Measurements from ENCODE around the gene IFT122. TPM values are rescaled to one million over a fixed set of nuclear protein-coding genes. Genes with fewer than 3 reads are reported as not detected.
"Not testable (repeated sequence)": the region's sequence is repeated elsewhere in the genome, so short reads cannot be mapped to it uniquely, and the experiment has no call there.

Gene IFT122
- total RNA-seq, 1 donor from 2014 or later = 17.7 TPM

- peaks cover 18% of the 10 kb centered on the region for H3K36me3 Mint-ChIP-seq (ENCODE audit: low read depth, unreplicated experiment)
- H3K4me1 Mint-ChIP-seq (ENCODE audit: low read depth, unreplicated experiment) = peaks cover 31% of the 10 kb centered on the region
- Histone ChIP-seq H3K4me2 (ENCODE audit: low read length) (peak overlapping the region; percentile 54), H3K4me3 (ENCODE audit: insufficient read depth, low read depth, low read length) (no peak overlapping the region), H2AFZ (ENCODE audit: low read depth, low read length) (no peak overlapping the region), H3K9ac (ENCODE audit: low read length) (peak overlapping the region; percentile 28), H3K27ac (ENCODE audit: low read depth, low read length) (peak overlapping the region; percentile 53), H4K20me1 (ENCODE audit: insufficient read depth, low read length) (no peaks in the 10 kb centered on the region), H3K79me2 (ENCODE audit: insufficient read depth, low read length) (no peaks in the 10 kb centered on the region), H3K27me3 (ENCODE audit: insufficient read depth, low read length) (no peaks in the 10 kb centered on the region), H3K9me3 (ENCODE audit: insufficient read depth, low read depth, low read length) (no peaks in the 10 kb centered on the region), H3K36me3 (ENCODE audit: insufficient read depth, low read length) (peaks cover 6% of the 10 kb centered on the region), H3K4me1 (ENCODE audit: insufficient read depth, low read length) (peaks cover 33% of the 10 kb centered on the region)
- H3K27me3 Mint-ChIP-seq (ENCODE audit: low read depth, unreplicated experiment) = no peaks in the 10 kb centered on the region
- H3K27ac Mint-ChIP-seq (ENCODE audit: unreplicated experiment) = peak overlapping the region; percentile 7
- H3K9me3 Mint-ChIP-seq (ENCODE audit: unreplicated experiment) = no peaks in the 10 kb centered on the region
- no peak for FAIRE-seq
- H3K4me3 Mint-ChIP-seq (ENCODE audit: unreplicated experiment) = no peak overlapping the region
- TF ChIP-seq, protein P1, sequence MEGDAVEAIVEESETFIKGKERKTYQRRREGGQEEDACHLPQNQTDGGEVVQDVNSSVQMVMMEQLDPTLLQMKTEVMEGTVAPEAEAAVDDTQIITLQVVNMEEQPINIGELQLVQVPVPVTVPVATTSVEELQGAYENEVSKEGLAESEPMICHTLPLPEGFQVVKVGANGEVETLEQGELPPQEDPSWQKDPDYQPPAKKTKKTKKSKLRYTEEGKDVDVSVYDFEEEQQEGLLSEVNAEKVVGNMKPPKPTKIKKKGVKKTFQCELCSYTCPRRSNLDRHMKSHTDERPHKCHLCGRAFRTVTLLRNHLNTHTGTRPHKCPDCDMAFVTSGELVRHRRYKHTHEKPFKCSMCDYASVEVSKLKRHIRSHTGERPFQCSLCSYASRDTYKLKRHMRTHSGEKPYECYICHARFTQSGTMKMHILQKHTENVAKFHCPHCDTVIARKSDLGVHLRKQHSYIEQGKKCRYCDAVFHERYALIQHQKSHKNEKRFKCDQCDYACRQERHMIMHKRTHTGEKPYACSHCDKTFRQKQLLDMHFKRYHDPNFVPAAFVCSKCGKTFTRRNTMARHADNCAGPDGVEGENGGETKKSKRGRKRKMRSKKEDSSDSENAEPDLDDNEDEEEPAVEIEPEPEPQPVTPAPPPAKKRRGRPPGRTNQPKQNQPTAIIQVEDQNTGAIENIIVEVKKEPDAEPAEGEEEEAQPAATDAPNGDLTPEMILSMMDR (IDR thresholded peaks at IDR 0.05; ENCODE audit: insufficient read depth, low read depth, low read length) = no peak
- TF ChIP-seq EZH2 (IDR thresholded peaks at IDR 0.05; ENCODE audit: insufficient read depth, low read length) = no peak
- DNase-seq (ENCODE audit: low read depth) = peak; percentile 57
Observed at GRCh38 chr3:129481766-129482332, 41.8 kb downstream of the IFT122 start.

- Mint-ChIP-seq H3K27ac (ENCODE audit: unreplicated experiment) (no peak overlapping the region), H3K27me3 (ENCODE audit: low read depth, unreplicated experiment) (no peaks in the 10 kb centered on the region), H3K9me3 (ENCODE audit: unreplicated experiment) (no peaks in the 10 kb centered on the region), H3K4me1 (ENCODE audit: low read depth, unreplicated experiment) (peaks cover 39% of the 10 kb centered on the region), H3K4me3 (ENCODE audit: unreplicated experiment) (no peak overlapping the region), H3K36me3 (ENCODE audit: low read depth, unreplicated experiment) (peaks cover 13% of the 10 kb centered on the region)
- Histone ChIP-seq H3K9me3 (ENCODE audit: insufficient read depth, low read depth, low read length) (no peaks in the 10 kb centered on the region), H3K79me2 (ENCODE audit: insufficient read depth, low read length) (no peaks in the 10 kb centered on the region), H3K27me3 (ENCODE audit: insufficient read depth, low read length) (no peaks in the 10 kb centered on the region), H3K4me1 (ENCODE audit: insufficient read depth, low read length) (peaks cover 34% of the 10 kb centered on the region), H3K4me2 (ENCODE audit: low read length) (no peak overlapping the region), H3K9ac (ENCODE audit: low read length) (peak overlapping the region; percentile 28), H2AFZ (ENCODE audit: low read depth, low read length) (no peak overlapping the region), H4K20me1 (ENCODE audit: insufficient read depth, low read length) (no peaks in the 10 kb centered on the region), H3K36me3 (ENCODE audit: insufficient read depth, low read length) (peaks cover 3% of the 10 kb centered on the region), H3K4me3 (ENCODE audit: insufficient read depth, low read depth, low read length) (no peak overlapping the region), H3K27ac (ENCODE audit: low read depth, low read length) (peak overlapping the region; percentile 53)
- DNase-seq (ENCODE audit: low read depth) (no peak), FAIRE-seq (no peak)
- TF ChIP-seq EZH2 (IDR thresholded peaks at IDR 0.05; ENCODE audit: insufficient read depth, low read length) = no peak
- TF ChIP-seq, protein P1 (IDR thresholded peaks at IDR 0.05; ENCODE audit: insufficient read depth, low read depth, low read length) = no peak
Observed at GRCh38 chr3:129482721-129483120, 42.7 kb downstream of the IFT122 start.

GRCh38 chr3:129483870-129484269 is 43.8 kb downstream of the IFT122 start:
- no peak for TF ChIP-seq EZH2 (IDR thresholded peaks at IDR 0.05; ENCODE audit: insufficient read depth, low read length)
- TF ChIP-seq, protein P1 (IDR thresholded peaks at IDR 0.05; ENCODE audit: insufficient read depth, low read depth, low read length) = no peak
- no peaks in the 10 kb centered on the region for H3K9me3 Mint-ChIP-seq (ENCODE audit: unreplicated experiment)
- Histone ChIP-seq H3K9me3 (ENCODE audit: insufficient read depth, low read depth, low read length) (no peaks in the 10 kb centered on the region), H3K27me3 (ENCODE audit: insufficient read depth, low read length) (no peaks in the 10 kb centered on the region), H3K79me2 (ENCODE audit: insufficient read depth, low read length) (no peaks in the 10 kb centered on the region), H3K27ac (ENCODE audit: low read depth, low read length) (no peak overlapping the region), H3K9ac (ENCODE audit: low read length) (no peak overlapping the region), H4K20me1 (ENCODE audit: insufficient read depth, low read length) (no peaks in the 10 kb centered on the region), H3K4me3 (ENCODE audit: insufficient read depth, low read depth, low read length) (no peak overlapping the region), H3K4me2 (ENCODE audit: low read length) (no peak overlapping the region), H2AFZ (ENCODE audit: low read depth, low read length) (no peak overlapping the region), H3K4me1 (ENCODE audit: insufficient read depth, low read length) (peaks cover 34% of the 10 kb centered on the region), H3K36me3 (ENCODE audit: insufficient read depth, low read length) (peaks cover 3% of the 10 kb centered on the region)
- H3K36me3 Mint-ChIP-seq (ENCODE audit: low read depth, unreplicated experiment) = peaks cover 7% of the 10 kb centered on the region
- H3K27me3 Mint-ChIP-seq (ENCODE audit: low read depth, unreplicated experiment) = no peaks in the 10 kb centered on the region
- no peak for DNase-seq (ENCODE audit: low read depth)
- peaks cover 41% of the 10 kb centered on the region for H3K4me1 Mint-ChIP-seq (ENCODE audit: low read depth, unreplicated experiment)
- FAIRE-seq = no peak
- H3K27ac Mint-ChIP-seq (ENCODE audit: unreplicated experiment) = no peak overlapping the region
- no peak overlapping the region for H3K4me3 Mint-ChIP-seq (ENCODE audit: unreplicated experiment)

DNA sequence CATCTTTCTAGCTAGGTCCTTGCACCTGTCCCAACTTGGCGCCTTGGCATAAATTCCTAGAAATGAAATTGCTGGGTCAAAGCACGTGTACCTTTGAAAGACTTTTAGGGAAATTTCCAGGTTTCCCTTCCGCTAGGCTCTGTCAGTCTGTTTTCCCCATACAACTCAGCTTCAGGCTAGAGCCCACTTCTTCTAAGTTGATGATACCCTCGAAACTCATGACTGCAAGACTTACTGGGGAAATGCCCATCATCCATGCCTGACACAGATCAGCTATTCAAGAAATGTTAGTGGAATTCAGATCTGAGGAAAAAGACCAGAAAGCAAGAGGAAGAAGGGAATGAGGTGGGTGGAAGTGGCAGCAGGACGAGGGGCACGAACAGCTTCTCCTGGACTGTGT is 45.1 kb downstream of the IFT122 start:
- DNase-seq (ENCODE audit: low read depth); H3K36me3 Mint-ChIP-seq (ENCODE audit: low read depth, unreplicated experiment); H3K27me3 Mint-ChIP-seq (ENCODE audit: low read depth, unreplicated experiment); H3K27me3 ChIP-seq (ENCODE audit: insufficient read depth, low read length); H4K20me1 ChIP-seq (ENCODE audit: insufficient read depth, low read length); H3K79me2 ChIP-seq (ENCODE audit: insufficient read depth, low read length); H3K9me3 Mint-ChIP-seq (ENCODE audit: unreplicated experiment); FAIRE-seq; H3K9me3 ChIP-seq (ENCODE audit: insufficient read depth, low read depth, low read length); H3K36me3 ChIP-seq (ENCODE audit: insufficient read depth, low read length); H3K4me3 Mint-ChIP-seq (ENCODE audit: unreplicated experiment); H3K4me3 ChIP-seq (ENCODE audit: insufficient read depth, low read depth, low read length); H2AFZ ChIP-seq (ENCODE audit: low read depth, low read length); H3K27ac Mint-ChIP-seq (ENCODE audit: unreplicated experiment); H3K9ac ChIP-seq (ENCODE audit: low read length): not testable (repeated sequence)
- peaks cover 34% of the 10 kb centered on the region for H3K4me1 ChIP-seq (ENCODE audit: insufficient read depth, low read length)
- peak overlapping the region; percentile 63 for H3K27ac ChIP-seq (ENCODE audit: low read depth, low read length)
- peak overlapping the region; percentile 40 for H3K4me2 ChIP-seq (ENCODE audit: low read length)
- peaks cover 41% of the 10 kb centered on the region for H3K4me1 Mint-ChIP-seq (ENCODE audit: low read depth, unreplicated experiment)
